Fibroblast of mammary gland (primary cell): ENCODE measurements around the gene SLC13A2.
A peak's percentile ranks its signal among the peaks of the same experiment; 100 is the strongest.

Experiments
- DNase-seq: peaks from one replicate; pipeline ENCODE4 v3.0.0-alpha.2; 2010; ENCODE audit warnings: low read depth
- H3K4me3 ChIP-seq: 2 replicates; pipeline ENCODE4 v1.5.1; 2011; ENCODE audit warnings: low read depth, mild to moderate bottlenecking, low read length, moderate library complexity; ENCODE audit not compliant: control insufficient read depth
- CTCF ChIP-seq: conservative IDR thresholded peaks from 2 replicates; pipeline ENCODE4 v1.5.1; 2011; ENCODE audit warnings: low read depth, low read length, inconsistent platforms; ENCODE audit not compliant: control insufficient read depth, insufficient read depth

SLC13A2 gene

GRCh38 chr17:28487881-28488532, 14.6 kb downstream of the SLC13A2 start:
- DNase-seq: no peak
- TF ChIP-seq CTCF: no peak
- H3K4me3 ChIP-seq: no peak overlapping the region

GRCh38 chr17:28488533-28489276, 15.3 kb downstream of the SLC13A2 start:
- no peak for DNase-seq
- TF ChIP-seq CTCF: no peak
- no peak overlapping the region for H3K4me3 ChIP-seq

GRCh38 chr17:28491286-28491685, 17.8 kb downstream of the SLC13A2 start:
- no peak for TF ChIP-seq CTCF
- no peak overlapping the region for H3K4me3 ChIP-seq
- DNase-seq: no peak

- no peak for DNase-seq
- no peak overlapping the region for H3K4me3 ChIP-seq
- TF ChIP-seq CTCF: no peak
Measured at GRCh38 chr17:28491860-28492259, 18.4 kb downstream of the SLC13A2 start.

GRCh38 chr17:28492352-28493310, 19.2 kb downstream of the SLC13A2 start:
- no peak for TF ChIP-seq CTCF
- H3K4me3 ChIP-seq: no peak overlapping the region
- DNase-seq: no peak

- no peak overlapping the region for H3K4me3 ChIP-seq
- DNase-seq: peak; percentile 25
- TF ChIP-seq CTCF: no peak
Measured at GRCh38 chr17:28493460-28493859, 20.0 kb downstream of the SLC13A2 start.
